ENCODE results near the gene UTS2. TPM values are rescaled to one million over a fixed set of nuclear protein-coding genes. Genes with fewer than 3 reads are reported as not detected.

The UTS2 gene
- total and polyA plus RNA-seq, 4 donors = 0.28 TPM; not detected in 3

- DNase-seq (ENCODE audit: low spot score) = no peak
- Histone ChIP-seq H3K36me3 (ENCODE audit: control insufficient read depth in 4 of 4, insufficient read depth in 3 of 4, low read depth in 1 of 4, low read length in 3 of 4) (no peaks in the 10 kb centered on the region), H3K4me3 (ENCODE audit: low read depth in 1 of 3, low read length in 3 of 3) (no peak overlapping the region), H3K9ac (ENCODE audit: low read depth in 1 of 2, low read length in 2 of 2) (no peak overlapping the region), H3K4me1 (ENCODE audit: control insufficient read depth in 4 of 4, insufficient read depth in 4 of 4, low read length in 3 of 4) (no peaks in the 10 kb centered on the region), H3K27ac (ENCODE audit: low read depth in 1 of 2, low read length in 2 of 2) (no peak overlapping the region), H3K9me3 (ENCODE audit: control insufficient read depth in 4 of 4, low read length in 3 of 4) (no peaks in the 10 kb centered on the region), H3K27me3 (ENCODE audit: control insufficient read depth in 4 of 4, insufficient read depth in 4 of 4, low read length in 3 of 4) (no peaks in the 10 kb centered on the region)
- TF ChIP-seq HNF4G (IDR thresholded peaks at IDR 0.05) (no peak), TAF1 (conservative IDR thresholded peaks at IDR 0.05) (no peak), FOXA1 (IDR thresholded peaks at IDR 0.05) (no peak), ATF3 (IDR thresholded peaks at IDR 0.05) (no peak), YY1 (IDR thresholded peaks at IDR 0.05) (no peak), FOXA2 (IDR thresholded peaks at IDR 0.05) (no peak), ZBTB33 (IDR thresholded peaks at IDR 0.05) (no peak), HNF4A (conservative IDR thresholded peaks at IDR 0.05) (no peak), EGR1 (IDR thresholded peaks at IDR 0.05; ENCODE audit: low read depth in 2 of 2) (no peak), SP1 (IDR thresholded peaks at IDR 0.05) (no peak), MAX (IDR thresholded peaks at IDR 0.05) (no peak)
- 90% methylated on average over 16 of the region's 16 CpGs for WGBS
These were observed 16.5 kb upstream of the UTS2 start for GRCh38 chr1:7869136-7869920.

- Histone ChIP-seq H3K9me3 (ENCODE audit: control insufficient read depth in 4 of 4, low read length in 3 of 4) (no peaks in the 10 kb centered on the region), H3K27me3 (ENCODE audit: control insufficient read depth in 4 of 4, insufficient read depth in 4 of 4, low read length in 3 of 4) (no peaks in the 10 kb centered on the region), H3K4me1 (ENCODE audit: control insufficient read depth in 4 of 4, insufficient read depth in 4 of 4, low read length in 3 of 4) (no peaks in the 10 kb centered on the region), H3K9ac (ENCODE audit: low read depth in 1 of 2, low read length in 2 of 2) (no peak overlapping the region), H3K27ac (ENCODE audit: low read depth in 1 of 2, low read length in 2 of 2) (no peak overlapping the region), H3K36me3 (ENCODE audit: control insufficient read depth in 4 of 4, insufficient read depth in 3 of 4, low read depth in 1 of 4, low read length in 3 of 4) (no peaks in the 10 kb centered on the region), H3K4me3 (ENCODE audit: low read depth in 1 of 3, low read length in 3 of 3) (no peak overlapping the region)
- no peak for TF ChIP-seq FOXA2 (IDR thresholded peaks at IDR 0.05)
- no peak for TF ChIP-seq CTCF (IDR thresholded peaks at IDR 0.05; ENCODE audit: low read depth, low read length, missing input control)
- no peak for TF ChIP-seq SP1 (IDR thresholded peaks at IDR 0.05)
- TF ChIP-seq NR2F2 (IDR thresholded peaks at IDR 0.05) = no peak
- TF ChIP-seq ATF3 (IDR thresholded peaks at IDR 0.05) = no peak
- no peak for TF ChIP-seq YY1 (IDR thresholded peaks at IDR 0.05)
- TF ChIP-seq HNF4A (conservative IDR thresholded peaks at IDR 0.05) = no peak
- no peak for TF ChIP-seq EGR1 (IDR thresholded peaks at IDR 0.05; ENCODE audit: low read depth in 2 of 2)
- no peak for TF ChIP-seq JUND (IDR thresholded peaks at IDR 0.05)
- no peak for TF ChIP-seq RAD21 (IDR thresholded peaks at IDR 0.05)
- TF ChIP-seq TAF1 (conservative IDR thresholded peaks at IDR 0.05) = no peak
- no peak for TF ChIP-seq RXRA (IDR thresholded peaks at IDR 0.05)
- no peak for TF ChIP-seq ZBTB33 (IDR thresholded peaks at IDR 0.05)
- no peak for TF ChIP-seq GABPA (IDR thresholded peaks at IDR 0.05 in 1 of 2, conservative IDR thresholded peaks at IDR 0.05 in 1 of 2)
- no peak for TF ChIP-seq HNF4G (IDR thresholded peaks at IDR 0.05)
- TF ChIP-seq MAX (IDR thresholded peaks at IDR 0.05) = no peak
- no peak for TF ChIP-seq FOXA1 (IDR thresholded peaks at IDR 0.05)
- no peak for TF ChIP-seq REST (IDR thresholded peaks at IDR 0.05)
- DNase-seq (ENCODE audit: low spot score) = no peak
- 65% methylated on average over 10 of the region's 10 CpGs for WGBS
These were observed 15.4 kb upstream of the UTS2 start for GRCh38 chr1:7868070-7868780.

All from liver (tissue), 9 donors.